Activated T-cell treated with anti-CD3 and anti-CD28 coated beads, Interleukin-2, amount 50 U/mL, for 1 hour (primary cell): Measurements from ENCODE around the gene SSC4D.

Experiments
- DNase-seq: peaks from one replicate; pipeline ENCODE4 v3.0.0-alpha.2; 2020

The SSC4D gene

GRCh38 chr7:76351372-76351771, 58.1 kb downstream of the SSC4D start:
- DNase-seq, result no peak

- no peak for DNase-seq
Measured at GRCh38 chr7:76349313-76349885, 60.1 kb downstream of the SSC4D start.

DNA sequence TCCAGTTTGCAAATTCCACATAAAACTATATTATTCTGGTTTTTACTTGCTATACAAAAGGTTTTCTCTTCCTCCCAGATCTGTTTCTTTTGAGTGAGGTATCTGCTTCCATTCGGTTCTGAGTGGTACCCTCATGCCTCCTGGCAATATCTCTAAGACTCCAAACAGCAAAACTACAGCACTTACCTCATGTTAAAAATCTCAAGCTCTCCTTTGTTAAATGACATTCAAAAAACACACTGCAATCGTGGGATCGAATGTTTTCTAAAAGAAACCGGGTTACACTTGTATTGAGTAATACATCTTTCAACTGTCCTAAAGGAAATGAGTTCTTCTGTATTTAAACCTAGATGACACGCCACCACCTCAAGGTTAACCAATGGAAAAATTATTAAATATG, 61.8 kb downstream of the SSC4D start:
- DNase-seq, result no peak

DNA sequence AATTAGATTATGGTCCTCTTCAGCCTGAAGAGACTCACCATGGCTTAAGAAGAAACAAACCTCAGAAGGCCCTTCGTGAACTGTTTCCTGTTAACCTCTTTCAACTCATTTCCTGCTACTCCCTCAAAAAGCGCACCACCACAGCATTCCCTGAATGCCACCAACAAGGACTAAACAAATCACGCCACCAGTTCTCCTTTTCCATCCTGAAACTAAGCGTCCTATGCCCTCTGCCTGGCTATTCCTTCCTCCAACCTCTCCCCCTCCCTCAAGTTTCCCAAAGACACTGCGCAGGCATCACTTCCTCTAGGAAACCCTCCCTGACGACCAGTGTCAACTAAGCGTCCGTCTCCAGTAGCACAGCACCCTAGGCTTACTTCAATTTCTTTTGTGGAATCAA, 62.7 kb downstream of the SSC4D start:
- DNase-seq, result no peak

- DNase-seq, result no peak
Measured at GRCh38 chr7:76346097-76346496, 63.4 kb downstream of the SSC4D start.

DNA sequence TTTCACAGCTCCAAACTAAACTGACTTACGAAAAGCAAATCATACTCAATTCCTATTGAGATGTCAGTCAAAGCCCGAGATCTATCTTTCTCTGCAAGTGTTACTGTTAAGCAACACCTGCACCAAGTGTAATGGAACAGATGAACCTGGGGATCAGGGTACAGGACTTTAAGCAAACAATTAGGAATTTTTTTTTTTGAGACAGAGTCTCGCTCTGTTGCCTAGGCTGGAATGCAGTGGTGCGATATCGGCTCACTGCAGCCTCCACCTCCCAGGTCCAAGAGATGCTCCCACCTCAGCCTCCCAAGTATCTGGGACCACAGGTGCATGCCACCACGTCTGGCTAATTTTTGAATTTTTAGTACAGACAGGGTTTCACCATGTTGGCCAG, 65.6 kb downstream of the SSC4D start:
- DNase-seq, result no peak

- DNase-seq, result no peak
Measured at GRCh38 chr7:76343294-76343930, 66.1 kb downstream of the SSC4D start.

- DNase-seq, result no peak
Measured at GRCh38 chr7:76342222-76342621, 67.3 kb downstream of the SSC4D start.

DNA sequence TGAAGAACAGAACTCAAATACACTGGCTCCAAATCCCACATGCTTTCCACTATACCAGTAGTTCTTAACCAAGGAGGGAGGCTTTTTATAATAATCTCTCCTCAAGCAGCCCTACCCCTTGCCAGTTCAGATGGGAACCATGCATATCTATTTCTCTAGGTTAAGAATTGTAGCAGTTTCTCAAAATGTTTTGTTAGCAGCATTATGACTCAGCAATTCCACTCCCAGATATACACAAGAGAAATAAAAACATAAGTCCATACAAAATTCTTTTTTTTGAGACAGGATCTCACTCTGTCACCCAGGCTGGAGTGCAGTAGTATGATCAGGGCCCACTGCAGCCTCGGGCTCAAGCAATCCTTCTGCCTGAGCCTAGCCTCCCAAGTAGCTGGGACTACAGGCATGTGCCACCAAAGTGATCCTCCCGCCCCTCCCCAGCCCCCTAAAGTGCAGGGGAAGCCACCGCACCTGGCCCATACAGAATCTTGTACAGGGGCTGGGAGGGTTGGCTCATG, 68.8 kb downstream of the SSC4D start:
- DNase-seq, result no peak
